ENCODE results near the gene ITGB1BP1. TPM values are rescaled to one million over a fixed set of nuclear protein-coding genes. Genes with fewer than 3 reads are reported as not detected.
A peak's percentile ranks its signal among the peaks of the same experiment; 100 is the strongest.

The ITGB1BP1 gene
- polyA plus RNA-seq, 1 experiment = 50.7 TPM

DNA sequence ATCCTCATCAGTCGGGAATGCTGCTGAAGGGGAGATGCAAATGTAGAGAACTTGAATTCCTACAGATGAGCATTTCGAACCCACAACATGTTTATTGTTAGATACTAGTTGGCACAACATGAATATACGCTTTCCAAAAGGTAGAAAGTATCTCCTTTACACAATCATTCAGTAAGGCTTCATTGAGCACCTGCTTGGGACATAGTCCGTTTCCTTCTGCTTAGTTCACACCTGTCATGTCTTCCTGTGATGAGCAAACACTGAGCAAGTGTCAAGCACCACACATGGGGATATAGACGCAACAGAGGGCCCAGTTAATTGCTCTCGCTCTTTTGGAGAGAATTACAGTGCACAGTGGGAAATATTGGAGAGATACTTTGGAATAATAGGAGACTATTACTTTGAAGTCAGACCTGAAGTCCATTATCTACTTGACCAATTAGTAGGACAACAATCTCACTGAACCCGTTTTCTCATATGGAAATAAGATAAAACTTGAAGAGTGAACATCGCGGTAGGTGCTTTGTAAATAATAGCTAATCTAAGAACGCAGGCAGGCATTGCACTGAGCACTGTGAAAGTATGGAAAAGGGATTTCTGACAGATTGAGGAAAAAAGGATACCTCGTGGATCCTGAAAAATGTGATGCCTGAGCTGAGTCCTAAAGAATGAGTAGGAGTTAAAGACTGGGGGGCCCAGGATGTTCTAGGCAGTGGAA lies 1.3 kb upstream of the ITGB1BP1 start:
- Histone ChIP-seq H3K27me3 (ENCODE audit: control insufficient read depth, insufficient read depth, low read length) (no peaks in the 10 kb centered on the region), H3K36me3 (ENCODE audit: control insufficient read depth, insufficient read depth, low read length) (no peaks in the 10 kb centered on the region), H3K4me3 (ENCODE audit: low read depth, low read length) (peak overlapping the region; percentile 69)
- no peak for DNase-seq (ENCODE audit: low read depth)
- CTCF ChIA-PET = interaction anchor here (0.6 to 0.7 kb wide), 3 partner anchors 95 to 569 kb away, joined by 3 to 9 read pairs (median 4); no protein-coding TSS in a partner anchor
- POLR2A ChIA-PET = no interaction called here
- TF ChIP-seq, protein P1, sequence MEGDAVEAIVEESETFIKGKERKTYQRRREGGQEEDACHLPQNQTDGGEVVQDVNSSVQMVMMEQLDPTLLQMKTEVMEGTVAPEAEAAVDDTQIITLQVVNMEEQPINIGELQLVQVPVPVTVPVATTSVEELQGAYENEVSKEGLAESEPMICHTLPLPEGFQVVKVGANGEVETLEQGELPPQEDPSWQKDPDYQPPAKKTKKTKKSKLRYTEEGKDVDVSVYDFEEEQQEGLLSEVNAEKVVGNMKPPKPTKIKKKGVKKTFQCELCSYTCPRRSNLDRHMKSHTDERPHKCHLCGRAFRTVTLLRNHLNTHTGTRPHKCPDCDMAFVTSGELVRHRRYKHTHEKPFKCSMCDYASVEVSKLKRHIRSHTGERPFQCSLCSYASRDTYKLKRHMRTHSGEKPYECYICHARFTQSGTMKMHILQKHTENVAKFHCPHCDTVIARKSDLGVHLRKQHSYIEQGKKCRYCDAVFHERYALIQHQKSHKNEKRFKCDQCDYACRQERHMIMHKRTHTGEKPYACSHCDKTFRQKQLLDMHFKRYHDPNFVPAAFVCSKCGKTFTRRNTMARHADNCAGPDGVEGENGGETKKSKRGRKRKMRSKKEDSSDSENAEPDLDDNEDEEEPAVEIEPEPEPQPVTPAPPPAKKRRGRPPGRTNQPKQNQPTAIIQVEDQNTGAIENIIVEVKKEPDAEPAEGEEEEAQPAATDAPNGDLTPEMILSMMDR (IDR thresholded peaks at IDR 0.05; ENCODE audit: insufficient read depth, low read depth, low read length) = no peak

DNA sequence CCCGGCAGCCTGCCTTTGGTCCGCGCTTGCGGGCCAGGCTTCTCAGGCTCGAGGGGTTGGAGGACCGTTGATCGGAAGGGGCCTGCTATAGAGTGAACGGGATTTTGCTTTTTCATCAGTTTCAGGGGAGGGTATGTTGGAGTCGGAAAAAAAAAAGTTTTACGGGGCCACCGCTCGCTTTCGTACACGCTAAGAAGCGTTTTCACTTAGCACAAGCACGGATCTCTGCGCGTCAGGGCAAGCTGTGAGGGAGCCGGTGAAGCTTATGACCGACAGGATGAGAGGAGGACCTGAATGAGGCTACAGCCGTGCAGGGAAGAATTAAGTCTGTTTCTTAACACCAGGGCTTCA lies 569 bp upstream of the ITGB1BP1 start:
- ChIA-PET POLR2A (no interaction called here), CTCF (interaction anchor here (0.6 to 2.4 kb wide), 4 partner anchors 96 to 569 kb away, joined by 3 to 9 read pairs (median 6); no protein-coding TSS in a partner anchor)
- Histone ChIP-seq H3K4me3 (ENCODE audit: low read depth, low read length) (peak overlapping the region; percentile 69), H3K36me3 (ENCODE audit: control insufficient read depth, insufficient read depth, low read length) (no peaks in the 10 kb centered on the region), H3K27me3 (ENCODE audit: control insufficient read depth, insufficient read depth, low read length) (no peaks in the 10 kb centered on the region)
- no peak for DNase-seq (ENCODE audit: low read depth)
- TF ChIP-seq, protein P1 (IDR thresholded peaks at IDR 0.05; ENCODE audit: insufficient read depth, low read depth, low read length) = no peak

DNA sequence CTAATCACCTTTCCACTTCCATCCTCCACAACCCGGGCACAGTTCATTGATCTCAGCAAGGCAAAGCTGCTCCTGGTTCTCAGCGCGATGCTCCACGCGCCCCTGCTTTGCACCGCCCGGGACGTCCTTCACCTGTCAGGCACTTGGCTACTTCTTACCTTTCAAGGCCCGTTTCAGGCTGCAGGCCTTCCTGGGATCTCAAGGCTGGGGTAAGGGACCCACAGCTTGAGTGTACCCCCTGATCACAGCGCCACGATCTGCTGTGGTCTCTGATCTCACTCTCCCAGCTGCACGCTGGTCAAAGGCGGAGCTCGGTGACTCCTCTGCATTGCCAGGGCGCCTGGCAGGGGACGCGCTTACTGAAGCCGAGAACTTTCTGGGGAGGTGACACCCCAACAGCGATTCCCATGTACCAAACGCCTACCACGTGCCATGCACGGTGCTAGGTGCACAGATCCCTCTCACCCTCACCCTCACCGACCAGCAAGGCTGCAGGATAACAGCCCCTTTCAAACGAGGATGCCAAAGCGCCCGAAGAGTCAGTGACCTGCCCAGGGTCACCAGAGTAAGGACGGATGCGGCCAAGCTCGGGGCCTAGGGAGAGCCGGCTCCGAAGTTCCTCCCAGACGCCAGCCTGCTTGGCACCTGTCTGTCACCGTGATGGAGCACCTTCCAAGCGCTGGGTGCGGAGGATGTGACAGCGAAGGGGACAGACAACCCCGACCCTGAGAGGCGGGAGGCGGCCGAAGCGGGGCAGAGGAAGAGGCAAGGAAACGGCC lies 818 bp downstream of the ITGB1BP1 start:
- no peak for DNase-seq (ENCODE audit: low read depth)
- Histone ChIP-seq H3K27me3 (ENCODE audit: control insufficient read depth, insufficient read depth, low read length) (no peaks in the 10 kb centered on the region), H3K36me3 (ENCODE audit: control insufficient read depth, insufficient read depth, low read length) (no peaks in the 10 kb centered on the region), H3K4me3 (ENCODE audit: low read depth, low read length) (peak overlapping the region; percentile 69)
- CTCF ChIA-PET = interaction anchor here (0.7 to 2.4 kb wide), 7 partner anchors 11 to 280 kb away, joined by 3 to 8 read pairs (median 3); no protein-coding TSS in a partner anchor
- TF ChIP-seq, protein P1 (IDR thresholded peaks at IDR 0.05; ENCODE audit: insufficient read depth, low read depth, low read length) = 0 out of 2 replicates have a peak, but pooled peaks have one; percentile 12
- POLR2A ChIA-PET = interaction anchor here (0.6 kb wide), 1 partner anchor 171 kb away, joined by 4 read pairs; no protein-coding TSS in a partner anchor

DNA sequence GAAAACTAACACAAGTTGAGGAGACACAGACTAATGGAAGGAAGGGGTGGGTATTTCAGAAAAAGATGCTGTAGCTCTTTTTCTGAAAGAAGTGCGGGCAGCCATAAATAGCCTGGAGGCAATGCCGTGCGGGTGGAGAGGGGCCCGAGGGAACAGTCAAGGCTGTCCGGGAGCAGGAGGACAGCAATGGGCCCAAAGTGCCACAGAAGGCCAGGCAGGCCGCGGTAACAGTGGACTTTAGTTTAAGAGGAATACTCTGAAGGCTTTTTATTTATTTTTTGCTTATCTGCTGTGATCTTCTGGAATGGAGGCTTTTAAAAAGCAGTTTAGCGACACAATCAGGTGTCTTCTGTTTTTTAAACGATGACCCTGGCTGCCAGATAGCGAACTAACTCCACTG lies 2.8 kb downstream of the ITGB1BP1 start:
- Histone ChIP-seq H3K36me3 (ENCODE audit: control insufficient read depth, insufficient read depth, low read length) (0 out of 2 replicates have a peak, but pooled peaks cover 3% of the 10 kb centered on the region), H3K4me3 (ENCODE audit: low read depth, low read length) (no peak overlapping the region), H3K27me3 (ENCODE audit: control insufficient read depth, insufficient read depth, low read length) (no peaks in the 10 kb centered on the region)
- POLR2A ChIA-PET = no interaction called here
- no peak for DNase-seq (ENCODE audit: low read depth)
- TF ChIP-seq, protein P1 (IDR thresholded peaks at IDR 0.05; ENCODE audit: insufficient read depth, low read depth, low read length) = no peak
- CTCF ChIA-PET = no interaction called here

DNA sequence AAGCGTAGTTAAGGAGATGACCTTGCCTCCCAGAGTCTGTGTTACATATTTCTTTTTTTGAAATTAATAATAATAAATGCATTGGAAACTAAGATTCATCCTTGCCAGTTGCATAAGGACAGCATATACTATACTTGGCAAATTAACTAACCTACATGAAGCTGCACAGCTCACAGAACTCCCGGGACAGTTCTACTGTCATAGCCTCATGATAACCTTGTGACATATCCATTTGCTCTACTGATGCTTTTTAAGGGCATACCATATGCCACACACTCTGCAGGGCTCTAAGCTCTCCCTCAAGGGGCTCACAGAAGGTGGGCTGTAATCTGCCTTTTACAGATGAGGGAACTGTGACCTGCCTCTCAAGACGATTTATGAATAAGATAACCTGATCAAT lies 3.8 kb downstream of the ITGB1BP1 start:
- no peaks in the 10 kb centered on the region for H3K27me3 ChIP-seq (ENCODE audit: control insufficient read depth, insufficient read depth, low read length)
- TF ChIP-seq, protein P1 (IDR thresholded peaks at IDR 0.05; ENCODE audit: insufficient read depth, low read depth, low read length) = no peak
- CTCF ChIA-PET = no interaction called here
- POLR2A ChIA-PET = interaction anchor here (0.7 kb wide), 1 partner anchor 11 kb away, joined by 4 read pairs; no protein-coding TSS in a partner anchor
- H3K4me3 ChIP-seq (ENCODE audit: low read depth, low read length) = no peak overlapping the region
- peaks cover 3% of the 10 kb centered on the region; the same call in 1 of the 2 replicates for H3K36me3 ChIP-seq (ENCODE audit: control insufficient read depth, insufficient read depth, low read length)
- no peak for DNase-seq (ENCODE audit: low read depth)

All from BJ (cell line).